GM21390 (cell line): ENCODE measurements around the gene PICK1.
"Not testable (repeated sequence)": the region's sequence is repeated elsewhere in the genome, so short reads cannot be mapped to it uniquely, and the experiment has no call there.

ENCODE experiments used
- ATAC-seq: cut with Tn5 transposase; IDR thresholded peaks from one replicate; pipeline ENCODE4 v1.9.1; 2021; ENCODE audit not compliant: unreplicated experiment

The PICK1 gene

GRCh38 chr22:38073150-38074130, 16.2 kb downstream of the PICK1 start:
- ATAC-seq = no peak

DNA sequence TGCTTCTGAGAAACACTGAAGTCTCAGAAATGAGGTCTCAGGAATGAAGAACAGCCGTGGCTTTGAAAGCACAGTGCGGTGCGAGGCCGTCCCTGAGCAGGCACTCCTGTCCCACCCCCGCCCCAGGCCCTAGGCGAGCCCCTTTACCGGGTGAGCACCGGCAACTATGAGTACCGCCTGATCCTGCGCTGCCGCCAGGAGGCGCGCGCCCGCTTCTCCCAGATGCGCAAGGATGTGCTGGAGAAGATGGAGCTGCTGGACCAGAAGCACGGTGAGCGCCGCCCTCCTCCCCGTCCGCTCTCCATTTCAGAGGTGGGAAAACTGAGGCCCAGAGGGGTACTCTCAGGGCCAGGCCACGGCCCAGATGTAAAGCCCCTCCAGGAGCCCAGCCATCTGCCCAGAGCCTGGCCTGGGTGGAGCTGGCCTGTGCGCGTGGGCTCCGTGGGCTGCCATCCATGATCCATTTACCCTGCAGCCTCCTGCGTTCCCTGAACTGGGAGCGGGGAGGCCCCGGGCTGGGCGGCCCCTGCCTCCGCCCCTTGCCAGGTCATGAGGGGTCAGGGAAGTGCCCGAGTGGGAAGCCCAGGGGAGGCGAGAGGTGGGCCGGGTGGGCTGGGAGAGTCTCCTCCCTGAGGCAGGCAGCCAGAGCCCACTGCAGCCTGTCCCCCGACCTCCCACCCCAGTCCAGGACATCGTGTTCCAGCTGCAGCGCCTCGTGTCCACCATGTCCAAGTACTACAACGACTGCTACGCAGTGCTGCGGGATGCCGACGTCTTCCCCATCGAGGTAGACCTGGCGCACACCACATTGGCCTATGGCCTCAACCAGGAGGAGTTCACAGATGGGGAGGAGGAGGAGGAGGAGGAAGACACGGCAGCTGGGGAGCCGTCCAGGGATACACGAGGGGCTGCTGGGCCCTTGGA, 17.2 kb downstream of the PICK1 start:
- no peak for ATAC-seq

GRCh38 chr22:38075105-38075825, 18.1 kb downstream of the PICK1 start:
- no peak for ATAC-seq

DNA sequence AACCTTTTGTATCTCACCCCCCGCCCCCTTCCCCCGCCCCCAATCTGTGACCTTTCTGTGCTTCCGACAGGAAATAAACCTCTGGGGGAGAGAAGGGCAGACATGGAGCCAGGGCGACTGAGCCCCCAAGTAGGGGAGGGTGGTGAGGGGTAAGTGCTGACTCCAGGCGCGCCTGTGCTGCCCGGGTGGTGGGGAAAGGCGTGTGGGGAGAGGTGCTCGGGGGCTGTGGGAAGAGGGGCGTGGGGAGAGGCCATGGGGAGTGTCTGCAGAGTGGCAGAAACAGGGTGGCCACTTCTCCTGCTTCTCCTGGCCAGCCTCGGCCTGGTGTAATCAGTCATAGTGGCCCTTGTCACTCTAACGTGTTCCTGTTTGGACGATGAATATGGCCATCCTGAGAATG, 18.8 kb downstream of the PICK1 start:
- ATAC-seq = no peak

DNA sequence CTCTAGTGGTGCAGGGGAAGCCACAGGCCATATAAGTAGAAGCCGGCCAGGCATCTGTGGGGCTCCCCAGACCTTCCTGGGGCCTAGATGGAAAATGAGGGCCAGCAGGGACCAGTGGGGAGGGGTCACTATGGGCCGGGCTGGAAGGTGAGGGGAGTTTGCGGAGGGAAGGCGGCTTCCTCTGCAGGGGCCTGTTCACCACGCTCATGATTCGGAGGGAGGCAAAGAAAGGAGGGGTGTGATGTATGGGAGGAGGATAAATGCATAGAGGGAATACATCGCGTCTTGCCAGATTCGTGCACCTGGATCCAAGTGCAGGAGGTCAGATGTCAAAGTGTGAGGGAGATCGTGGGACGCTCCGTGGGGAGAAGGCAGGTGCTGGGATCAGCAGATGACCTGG, 19.9 kb downstream of the PICK1 start:
- ATAC-seq = no peak

DNA sequence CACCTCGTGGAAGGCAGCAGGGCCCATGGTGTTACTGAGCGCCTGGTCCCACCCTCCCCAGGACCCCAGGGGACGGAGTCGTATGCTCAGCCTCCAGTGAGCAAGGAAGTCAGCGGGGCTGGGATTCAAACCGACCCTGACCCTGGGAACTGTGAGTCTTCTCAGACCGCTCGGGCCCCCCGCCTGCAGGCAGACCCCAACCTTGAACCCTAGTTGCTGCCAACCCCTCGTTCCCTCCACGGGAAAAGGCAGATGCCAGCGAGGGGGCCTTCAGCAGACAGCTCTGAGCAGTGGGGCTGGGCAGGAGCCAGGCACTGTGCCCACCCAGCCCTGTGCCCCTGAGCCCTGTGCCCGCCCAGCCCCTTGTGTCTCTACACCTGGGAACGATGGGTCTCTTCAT, 20.4 kb downstream of the PICK1 start:
- no peak for ATAC-seq

GRCh38 chr22:38078046-38078840, 21.0 kb downstream of the PICK1 start:
- no peak for ATAC-seq

DNA sequence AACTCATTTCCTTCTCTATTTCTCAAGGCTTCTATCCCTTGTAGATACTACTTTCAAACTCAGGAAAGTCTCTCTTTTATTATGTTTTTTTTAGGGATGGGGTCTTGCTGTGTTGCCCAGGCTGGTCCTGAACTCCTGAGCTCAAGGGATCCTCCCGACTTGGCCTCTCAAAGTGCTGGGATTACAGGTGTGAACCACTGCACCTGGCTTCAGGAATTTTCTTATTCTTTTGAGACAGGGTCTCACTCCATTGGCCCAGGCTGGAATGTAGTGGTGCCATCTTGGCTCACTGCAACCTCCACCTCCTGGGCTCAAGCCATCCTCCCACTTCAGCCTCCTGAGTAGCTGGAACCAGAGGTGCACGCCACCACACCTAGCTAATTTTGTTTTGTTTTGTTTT, 22.0 kb downstream of the PICK1 start:
- ATAC-seq = not testable (repeated sequence)

GRCh38 chr22:38079804-38080203, 22.6 kb downstream of the PICK1 start:
- ATAC-seq = no peak

DNA sequence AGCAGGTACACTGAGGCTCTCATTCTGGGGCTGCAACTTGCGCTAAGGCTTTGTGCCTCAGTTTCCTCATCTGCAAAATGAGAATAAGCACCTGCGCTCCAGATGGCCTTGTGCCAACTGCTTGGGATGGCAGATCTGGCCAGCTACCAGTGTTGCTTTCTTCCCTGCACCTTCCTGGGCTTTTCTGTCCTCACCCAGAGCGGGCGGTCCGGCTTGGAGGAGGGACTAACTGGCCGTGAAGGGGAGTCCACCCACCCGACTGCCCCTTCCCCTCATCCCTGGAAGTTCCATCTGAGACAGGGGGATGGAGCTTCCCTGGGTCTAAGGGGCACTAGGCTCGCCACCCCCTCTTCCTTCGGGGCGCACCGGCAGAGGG, 23.3 kb downstream of the PICK1 start:
- no peak for ATAC-seq

DNA sequence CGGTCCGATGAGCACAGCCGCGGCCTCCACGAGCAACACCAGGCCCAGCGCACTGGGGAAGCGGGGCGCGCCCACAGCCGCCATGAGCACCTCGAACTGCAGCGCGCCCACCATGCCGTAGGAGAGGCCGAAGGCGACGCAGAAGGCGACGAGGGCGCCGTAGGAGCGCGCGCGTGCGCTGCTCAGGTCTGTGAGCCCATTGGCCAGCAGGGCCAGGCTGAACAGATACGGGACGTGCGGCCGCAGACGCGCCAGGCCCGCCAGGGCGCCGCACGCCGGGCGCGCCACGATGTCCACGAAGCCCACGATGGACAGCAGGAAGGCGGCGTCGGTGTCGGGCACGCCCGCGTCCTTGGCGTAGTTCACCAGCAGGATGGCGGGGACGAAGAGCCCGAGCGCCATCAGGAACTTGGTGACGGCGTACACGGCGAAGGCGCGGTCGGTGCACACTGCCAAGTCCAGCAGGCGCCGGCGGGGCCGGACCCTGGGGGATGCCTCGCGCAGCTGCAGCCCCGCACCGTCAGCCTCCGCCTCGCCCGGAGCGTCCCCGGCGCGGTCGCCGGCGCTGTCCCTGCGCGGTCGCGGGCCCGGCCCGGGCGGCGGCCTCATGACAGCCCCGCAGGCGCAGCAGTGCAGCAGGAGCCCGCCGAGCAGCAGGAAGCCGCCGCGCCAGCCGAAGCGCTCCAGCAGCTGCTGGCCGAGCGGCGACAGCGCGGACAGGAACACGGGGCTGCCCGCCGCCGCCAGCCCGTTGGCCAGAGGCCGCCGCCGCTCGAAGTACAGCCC, 23.8 kb downstream of the PICK1 start:
- ATAC-seq = no peak

- no peak for ATAC-seq
Measured at GRCh38 chr22:38081636-38081940, 24.4 kb downstream of the PICK1 start.

DNA sequence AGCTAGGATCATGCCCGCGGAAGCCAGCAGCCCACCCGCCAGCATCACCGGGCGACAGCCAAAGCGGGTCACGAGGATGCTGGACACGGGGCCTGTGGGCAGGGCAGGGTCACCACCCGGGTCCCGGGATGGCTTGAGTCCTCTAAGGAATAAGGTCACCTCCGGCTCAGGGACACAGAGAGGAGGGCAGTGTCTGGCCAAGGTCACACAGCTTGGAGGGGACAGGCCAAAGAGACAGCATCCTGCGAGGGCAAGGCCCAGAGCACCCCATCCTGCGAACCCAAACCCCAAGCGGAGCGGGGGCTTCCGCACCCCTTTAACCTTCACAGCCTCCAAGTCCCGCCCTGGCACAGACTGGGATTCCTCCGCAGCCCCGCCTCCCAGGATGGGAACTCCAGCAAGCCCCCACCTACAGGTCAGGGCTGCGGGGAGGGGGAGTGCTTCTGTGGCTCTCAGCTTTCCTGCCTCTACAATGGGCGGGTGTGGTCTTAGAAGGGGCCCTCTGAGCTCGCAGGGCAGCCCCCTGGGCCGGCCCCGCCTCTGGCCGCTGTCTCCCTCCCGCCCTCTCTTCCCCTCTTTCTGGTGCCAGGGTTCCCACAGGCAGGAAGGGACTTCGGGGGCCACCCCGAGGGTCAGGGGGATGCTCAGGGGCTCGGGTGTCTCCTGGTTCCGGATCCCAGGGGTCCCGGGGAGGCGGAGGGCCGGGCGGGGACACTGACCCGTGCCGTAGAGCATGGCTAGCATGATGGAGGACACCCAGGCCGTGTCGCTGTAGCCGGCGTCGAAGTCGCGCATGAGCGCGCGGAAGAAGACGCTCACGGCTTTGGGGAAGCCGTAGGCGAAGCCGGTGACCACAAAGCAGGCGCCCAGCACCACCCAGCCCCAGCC, 25.0 kb downstream of the PICK1 start:
- ATAC-seq = no peak

- ATAC-seq = no peak
Measured at GRCh38 chr22:38082986-38083710, 25.9 kb downstream of the PICK1 start.

GRCh38 chr22:38083931-38084631, 26.9 kb downstream of the PICK1 start, which contains the start of gene SLC16A8:
SLC16A8 (minus strand) TSS chr22:38084184; CDS start chr22:38082873, 1,311 bp downstream.
- ATAC-seq = no peak

GRCh38 chr22:38085056-38085455, 27.9 kb downstream of the PICK1 start:
- ATAC-seq = no peak

- ATAC-seq = no peak
Measured at GRCh38 chr22:38085501-38085900, 28.3 kb downstream of the PICK1 start.
